OCI-LY3 (cell line): ENCODE measurements around the gene ATP6V1G1.

ENCODE experiments used
- H2AFZ ChIP-seq: fragments of 200-600, 300-600 bp; shearing (Covaris generic); 2 replicates; pipeline ENCODE4 v1.6.0; 2014; ENCODE audit warnings: antibody characterized with exemption, low read depth, low read length
- H3K27ac ChIP-seq: fragments of 200-600, 300-600 bp; sonication (generic); 2 replicates; pipeline ENCODE4 v1.5.1; 2014; ENCODE audit warnings: mild to moderate bottlenecking, low read length, moderate library complexity, mixed read lengths
- H3K27me3 ChIP-seq: fragments of 200-600, 300-600 bp; sonication (generic); 2 replicates; pipeline ENCODE4 v1.6.1; 2014; ENCODE audit warnings: low read depth, low read length, mixed read lengths
- H3K36me3 ChIP-seq: fragments of 200-600, 300-600 bp; sonication (generic); replicated peaks from 2 replicates; pipeline ENCODE3; 2014; ENCODE audit warnings: low read depth, low read length, mixed read lengths
- H3K4me1 ChIP-seq: fragments of 300-600, 200-600 bp; sonication (generic); 2 replicates; pipeline ENCODE4 v1.6.1; 2014; ENCODE audit warnings: low read length, mixed read lengths
- H3K4me2 ChIP-seq: fragments of 200-600, 300-600 bp; sonication (generic); 2 replicates; pipeline ENCODE4 v1.6.1; 2014; ENCODE audit warnings: low read length, mixed read lengths
- H3K4me3 ChIP-seq: fragments of 300-600, 200-600 bp; sonication (generic); 2 replicates; pipeline ENCODE4 v1.5.1; 2014; ENCODE audit warnings: antibody characterized with exemption, mild to moderate bottlenecking, low read length, moderate library complexity
- H3K79me2 ChIP-seq: fragments of 300-600, 200-600 bp; shearing (Covaris generic); 2 replicates; pipeline ENCODE4 v1.6.1; 2014; ENCODE audit warnings: mild to moderate bottlenecking, low read length, mixed read lengths
- H3K9ac ChIP-seq: fragments of 300-600, 200-600 bp; shearing (Covaris generic); 2 replicates; pipeline ENCODE4 v1.6.0; 2014; ENCODE audit warnings: mild to moderate bottlenecking, low read length, moderate library complexity
- H3K9me3 ChIP-seq: fragments of 200-600, 300-600 bp; shearing (Covaris generic); 2 replicates; pipeline ENCODE4 v1.6.1; 2014; ENCODE audit warnings: low read length, mixed read lengths; ENCODE audit not compliant: insufficient read depth
- H4K20me1 ChIP-seq: fragments of 200-600, 300-600 bp; sonication (generic); 2 replicates; pipeline ENCODE4 v1.6.1; 2016; ENCODE audit warnings: low read length, mixed read lengths; ENCODE audit not compliant: insufficient read depth
- CTCF ChIP-seq: fragments of 200-600, 300-600 bp; sonication (generic); IDR thresholded peaks from 2 replicates; pipeline ENCODE4 v1.5.1; 2014; ENCODE audit warnings: antibody characterized with exemption, low read length, low read depth
- EZH2phosphoT487 ChIP-seq: fragments of 200-600 bp; shearing (Covaris generic); IDR thresholded peaks from 2 replicates; pipeline ENCODE4 v1.6.1; 2018; ENCODE audit warnings: antibody characterized with exemption, mixed run types, low read depth

Gene ATP6V1G1

GRCh38 chr9:114590328-114590727 is 2.8 kb downstream of the ATP6V1G1 start:
- Histone ChIP-seq H3K4me1 (peaks cover 33% of the 10 kb centered on the region), H3K4me3 (no peak overlapping the region), H2AFZ (no peak overlapping the region), H3K79me2 (peaks cover 77% of the 10 kb centered on the region), H3K9me3 (no peaks in the 10 kb centered on the region), H3K27me3 (no peaks in the 10 kb centered on the region), H3K4me2 (no peak overlapping the region), H3K9ac (no peak overlapping the region), H3K36me3 (peaks cover 27% of the 10 kb centered on the region), H3K27ac (no peak overlapping the region), H4K20me1 (peaks cover 31% of the 10 kb centered on the region; the same call in 1 of the 2 replicates)
- TF ChIP-seq CTCF, result no peak
- no peak for TF ChIP-seq EZH2phosphoT487

GRCh38 chr9:114591291-114591787 is 3.8 kb downstream of the ATP6V1G1 start:
- Histone ChIP-seq H2AFZ (no peak overlapping the region), H3K4me3 (no peak overlapping the region), H3K9me3 (no peaks in the 10 kb centered on the region), H3K27ac (peak overlapping the region; percentile 16; the same call in 1 of the 2 replicates), H3K36me3 (peaks cover 30% of the 10 kb centered on the region), H3K9ac (no peak overlapping the region), H3K4me2 (peak overlapping the region; percentile 4; the same call in 1 of the 2 replicates), H3K4me1 (peaks cover 33% of the 10 kb centered on the region), H3K27me3 (no peaks in the 10 kb centered on the region), H4K20me1 (peaks cover 31% of the 10 kb centered on the region; the same call in 1 of the 2 replicates), H3K79me2 (peaks cover 79% of the 10 kb centered on the region)
- TF ChIP-seq CTCF (no peak), EZH2phosphoT487 (no peak)

GRCh38 chr9:114591849-114592248 is 4.3 kb downstream of the ATP6V1G1 start:
- Histone ChIP-seq H3K9ac (no peak overlapping the region), H2AFZ (no peak overlapping the region), H3K27me3 (no peaks in the 10 kb centered on the region), H3K79me2 (peaks cover 79% of the 10 kb centered on the region), H3K4me2 (peak overlapping the region; percentile 26; the same call in 1 of the 2 replicates), H3K4me3 (no peak overlapping the region), H3K4me1 (peaks cover 32% of the 10 kb centered on the region), H4K20me1 (peaks cover 31% of the 10 kb centered on the region; the same call in 1 of the 2 replicates), H3K9me3 (no peaks in the 10 kb centered on the region), H3K36me3 (peaks cover 30% of the 10 kb centered on the region), H3K27ac (peak overlapping the region; percentile 16; the same call in 1 of the 2 replicates)
- TF ChIP-seq EZH2phosphoT487, result no peak
- TF ChIP-seq CTCF, result no peak

GRCh38 chr9:114592356-114592755 is 4.8 kb downstream of the ATP6V1G1 start:
- Histone ChIP-seq H4K20me1 (peaks cover 31% of the 10 kb centered on the region; the same call in 1 of the 2 replicates), H3K27ac (peak overlapping the region; percentile 16), H3K9ac (no peak overlapping the region), H3K9me3 (no peaks in the 10 kb centered on the region), H3K36me3 (peaks cover 32% of the 10 kb centered on the region), H2AFZ (no peak overlapping the region), H3K4me1 (peaks cover 30% of the 10 kb centered on the region), H3K79me2 (peaks cover 80% of the 10 kb centered on the region), H3K4me2 (peak overlapping the region; percentile 26; the same call in 1 of the 2 replicates), H3K4me3 (no peak overlapping the region), H3K27me3 (no peaks in the 10 kb centered on the region)
- TF ChIP-seq EZH2phosphoT487 (no peak), CTCF (peak; percentile 42)
